ENCODE measurements around the gene GGPS1. TPM values are rescaled to one million over a fixed set of nuclear protein-coding genes. Genes with fewer than 3 reads are reported as not detected.
A peak's percentile ranks its signal among the peaks of the same experiment; 100 is the strongest.
"Not testable (repeated sequence)": the region's sequence is repeated elsewhere in the genome, so short reads cannot be mapped to it uniquely, and the experiment has no call there.

The GGPS1 gene
- 30.3 TPM for total RNA-seq
- polyA plus RNA-seq (ENCODE audit: insufficient read depth in 1 of 8, insufficient read length in 8 of 8, low replicate concordance in 1 of 8): 10 to 100 TPM; 29.4 to 41.3 (median 35.0) TPM
- long read RNA-seq, donor 1, partial matches to known transcripts: 0 of 4 reads
- long read RNA-seq, donor 1, other reads (novel, unspliced or antisense): 0 of 4 reads
- long read RNA-seq, donor 2, partial matches to known transcripts: 0 of 2 reads
- long read RNA-seq, donor 2, other reads (novel, unspliced or antisense): 0 of 2 reads
- long read RNA-seq, donor 3, transcript GGPS1-201 (4 exons, 2,895 nt): major isoform, 16 of 18 reads
- long read RNA-seq, donor 3, partial matches to known transcripts: 0 of 18 reads
- long read RNA-seq, donor 3, other reads (novel, unspliced or antisense): 0 of 18 reads
- long read RNA-seq, donor 4, transcript GGPS1-201 (4 exons, 2,895 nt): major isoform, 8 of 9 reads
- long read RNA-seq, donor 4, partial matches to known transcripts: 0 of 9 reads
- long read RNA-seq, donor 4, other reads (novel, unspliced or antisense): 0 of 9 reads
- long read RNA-seq, donor 5, transcript GGPS1-201 (4 exons, 2,895 nt): major isoform, 26 of 28 reads
- long read RNA-seq, donor 5, partial matches to known transcripts: 0 of 28 reads
- long read RNA-seq, donor 5, other reads (novel, unspliced or antisense): 0 of 28 reads
- long read RNA-seq, donor 6, transcript GGPS1-201 (4 exons, 2,895 nt): major isoform, 13 of 13 reads
- long read RNA-seq, donor 6, partial matches to known transcripts: 0 of 13 reads
- long read RNA-seq, donor 6, other reads (novel, unspliced or antisense): 0 of 13 reads
- long read RNA-seq, donor 7, transcript GGPS1-201 (4 exons, 2,895 nt): major isoform, 8 of 11 reads
- long read RNA-seq, donor 7, partial matches to known transcripts: 0 of 11 reads
- long read RNA-seq, donor 7, other reads (novel, unspliced or antisense): 0 of 11 reads
- long read RNA-seq, donor 8, transcript GGPS1-201 (4 exons, 2,895 nt): major isoform, 13 of 13 reads
- long read RNA-seq, donor 8, partial matches to known transcripts: 0 of 13 reads
- long read RNA-seq, donor 8, other reads (novel, unspliced or antisense): 0 of 13 reads
- long read RNA-seq, donor 9, transcript GGPS1-201 (4 exons, 2,895 nt): major isoform, 8 of 10 reads
- long read RNA-seq, donor 9, partial matches to known transcripts: 0 of 10 reads
- long read RNA-seq, donor 9, other reads (novel, unspliced or antisense): 0 of 10 reads
- long read RNA-seq, donor 10, transcript GGPS1-201 (4 exons, 2,895 nt): major isoform, 16 of 16 reads
- long read RNA-seq, donor 10, partial matches to known transcripts: 0 of 16 reads
- long read RNA-seq, donor 10, other reads (novel, unspliced or antisense): 0 of 16 reads
- long read RNA-seq, donor 11, transcript GGPS1-201 (4 exons, 2,895 nt): major isoform, 12 of 14 reads
- long read RNA-seq, donor 11, partial matches to known transcripts: 0 of 14 reads
- long read RNA-seq, donor 11, other reads (novel, unspliced or antisense): 0 of 14 reads

- Histone ChIP-seq H3K9me3 (replicated peaks; ENCODE audit: control insufficient read depth, low read depth, low read length) (no peaks in the 10 kb centered on the region), H3K36me3 (ENCODE audit: control insufficient read depth, insufficient read depth, low read length) (peaks cover 2% of the 10 kb centered on the region), H3K4me1 (ENCODE audit: control insufficient read depth, insufficient read depth, low read length) (peaks cover 4% of the 10 kb centered on the region), H3K4me3 (ENCODE audit: low read length) (peak within 1 kb of the TSS; percentile 98), H3K27me3 (ENCODE audit: control insufficient read depth, insufficient read depth, low read length) (no peaks in the 10 kb centered on the region), H3K27ac (ENCODE audit: low read length) (peak within 1 kb of the TSS; percentile 99)
- peak; percentile 100 for DNase-seq
- WGBS (ENCODE audit: insufficient coverage): 2% methylated on average over 47 of the region's 54 CpGs
Observed at GRCh38 chr1:235328271-235329138, at the start of gene GGPS1. Gene GGPS1, plus strand, starts transcription at chr1:235328570. Its CDS starts 6,695 bp downstream, at chr1:235335265.

- no peak for DNase-seq
- no peaks in the 10 kb centered on the region for H3K9me3 ChIP-seq (replicated peaks; ENCODE audit: control insufficient read depth, low read depth, low read length)
- no peaks in the 10 kb centered on the region for H3K36me3 ChIP-seq (ENCODE audit: control insufficient read depth, insufficient read depth, low read length)
- WGBS (ENCODE audit: insufficient coverage): 67% methylated on average over 1 of the region's 5 CpGs
- peaks cover 4% of the 10 kb centered on the region for H3K4me1 ChIP-seq (ENCODE audit: control insufficient read depth, insufficient read depth, low read length)
- H3K27ac ChIP-seq (ENCODE audit: low read length): no peak overlapping the region
- no peaks in the 10 kb centered on the region for H3K27me3 ChIP-seq (ENCODE audit: control insufficient read depth, insufficient read depth, low read length)
- no peak overlapping the region for H3K4me3 ChIP-seq (ENCODE audit: low read length)
Observed at GRCh38 chr1:235278915-235279292, 49.5 kb upstream of the GGPS1 start.

GRCh38 chr1:235279694-235280093 lies 48.7 kb upstream of the GGPS1 start:
- DNase-seq: no peak
- H3K27ac ChIP-seq (ENCODE audit: low read length): no peak overlapping the region
- H3K4me3 ChIP-seq (ENCODE audit: low read length): no peak overlapping the region
- no peaks in the 10 kb centered on the region for H3K9me3 ChIP-seq (replicated peaks; ENCODE audit: control insufficient read depth, low read depth, low read length)
- 100% methylated on average over 2 of the region's 5 CpGs for WGBS (ENCODE audit: insufficient coverage)
- no peaks in the 10 kb centered on the region for H3K36me3 ChIP-seq (ENCODE audit: control insufficient read depth, insufficient read depth, low read length)
- no peaks in the 10 kb centered on the region for H3K27me3 ChIP-seq (ENCODE audit: control insufficient read depth, insufficient read depth, low read length)
- peaks cover 4% of the 10 kb centered on the region for H3K4me1 ChIP-seq (ENCODE audit: control insufficient read depth, insufficient read depth, low read length)

GRCh38 chr1:235280467-235280866 lies 47.9 kb upstream of the GGPS1 start:
- Histone ChIP-seq H3K27me3 (ENCODE audit: control insufficient read depth, insufficient read depth, low read length) (no peaks in the 10 kb centered on the region), H3K27ac (ENCODE audit: low read length) (no peak overlapping the region), H3K9me3 (replicated peaks; ENCODE audit: control insufficient read depth, low read depth, low read length) (no peaks in the 10 kb centered on the region), H3K4me3 (ENCODE audit: low read length) (no peak overlapping the region), H3K36me3 (ENCODE audit: control insufficient read depth, insufficient read depth, low read length) (no peaks in the 10 kb centered on the region), H3K4me1 (ENCODE audit: control insufficient read depth, insufficient read depth, low read length) (peaks cover 6% of the 10 kb centered on the region)
- DNase-seq: no peak
- 95% methylated on average over 14 of the region's 15 CpGs for WGBS (ENCODE audit: insufficient coverage)

GRCh38 chr1:235283636-235284035 lies 44.7 kb upstream of the GGPS1 start:
- H3K36me3 ChIP-seq (ENCODE audit: control insufficient read depth, insufficient read depth, low read length); H3K4me1 ChIP-seq (ENCODE audit: control insufficient read depth, insufficient read depth, low read length); H3K27me3 ChIP-seq (ENCODE audit: control insufficient read depth, insufficient read depth, low read length); H3K4me3 ChIP-seq (ENCODE audit: low read length); H3K27ac ChIP-seq (ENCODE audit: low read length); H3K9me3 ChIP-seq (replicated peaks; ENCODE audit: control insufficient read depth, low read depth, low read length); DNase-seq: not testable (repeated sequence)
- 99% methylated on average over 9 of the region's 13 CpGs for WGBS (ENCODE audit: insufficient coverage)

- 100% methylated on average over 2 of the region's 6 CpGs for WGBS (ENCODE audit: insufficient coverage)
- no peak overlapping the region for H3K4me3 ChIP-seq (ENCODE audit: low read length)
- H3K9me3 ChIP-seq (replicated peaks; ENCODE audit: control insufficient read depth, low read depth, low read length): no peaks in the 10 kb centered on the region
- H3K27me3 ChIP-seq (ENCODE audit: control insufficient read depth, insufficient read depth, low read length): no peaks in the 10 kb centered on the region
- H3K27ac ChIP-seq (ENCODE audit: low read length): no peak overlapping the region
- H3K4me1 ChIP-seq (ENCODE audit: control insufficient read depth, insufficient read depth, low read length): peaks cover 2% of the 10 kb centered on the region
- no peaks in the 10 kb centered on the region for H3K36me3 ChIP-seq (ENCODE audit: control insufficient read depth, insufficient read depth, low read length)
- DNase-seq: no peak
Observed at GRCh38 chr1:235284231-235284769, 44.1 kb upstream of the GGPS1 start.

- Histone ChIP-seq H3K9me3 (replicated peaks; ENCODE audit: control insufficient read depth, low read depth, low read length) (no peaks in the 10 kb centered on the region), H3K36me3 (ENCODE audit: control insufficient read depth, insufficient read depth, low read length) (no peaks in the 10 kb centered on the region), H3K4me3 (ENCODE audit: low read length) (no peak overlapping the region), H3K27me3 (ENCODE audit: control insufficient read depth, insufficient read depth, low read length) (no peaks in the 10 kb centered on the region), H3K4me1 (ENCODE audit: control insufficient read depth, insufficient read depth, low read length) (peaks cover 2% of the 10 kb centered on the region), H3K27ac (ENCODE audit: low read length) (no peak overlapping the region)
- DNase-seq: no peak
- 80% methylated on average over 1 of the region's 1 CpG for WGBS (ENCODE audit: insufficient coverage)
Observed at GRCh38 chr1:235286667-235287066, 41.7 kb upstream of the GGPS1 start.

- H3K4me3 ChIP-seq (ENCODE audit: low read length): no peak overlapping the region
- H3K36me3 ChIP-seq (ENCODE audit: control insufficient read depth, insufficient read depth, low read length): no peaks in the 10 kb centered on the region
- H3K27me3 ChIP-seq (ENCODE audit: control insufficient read depth, insufficient read depth, low read length): no peaks in the 10 kb centered on the region
- DNase-seq: no peak
- no peaks in the 10 kb centered on the region for H3K9me3 ChIP-seq (replicated peaks; ENCODE audit: control insufficient read depth, low read depth, low read length)
- peaks cover 2% of the 10 kb centered on the region for H3K4me1 ChIP-seq (ENCODE audit: control insufficient read depth, insufficient read depth, low read length)
- 80% methylated on average over 1 of the region's 4 CpGs for WGBS (ENCODE audit: insufficient coverage)
- H3K27ac ChIP-seq (ENCODE audit: low read length): no peak overlapping the region
Observed at GRCh38 chr1:235287208-235287882, 41.0 kb upstream of the GGPS1 start.
